ENCODE measurements around the gene NCAM1. TPM values are rescaled to one million over a fixed set of nuclear protein-coding genes. Genes with fewer than 3 reads are reported as not detected.

NCAM1 gene
- total and polyA plus RNA-seq, 2 experiments from 2014 or later = 0.76 to 1.6 TPM

DNA sequence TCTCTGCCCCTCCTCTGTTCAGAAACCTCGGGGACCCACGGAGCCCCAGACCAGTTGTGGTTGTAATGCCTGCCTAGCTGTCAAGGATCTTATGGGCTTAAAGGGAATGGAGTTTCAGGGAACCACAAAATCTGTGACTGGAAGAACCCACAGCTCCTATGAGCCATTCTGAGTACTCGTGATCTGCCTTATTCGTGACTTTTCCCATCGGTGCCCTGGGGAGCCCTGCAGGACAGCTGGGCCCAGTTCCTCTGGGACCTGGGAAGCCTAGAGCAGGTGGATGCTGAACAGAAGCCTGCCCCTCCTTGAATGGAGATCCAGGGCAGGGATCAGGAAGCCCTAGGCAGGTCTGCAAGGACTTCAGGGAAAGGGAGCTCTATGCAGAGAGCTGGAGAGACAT is 311.1 kb downstream of the NCAM1 start (continued):
- TF ChIP-seq, protein P1, sequence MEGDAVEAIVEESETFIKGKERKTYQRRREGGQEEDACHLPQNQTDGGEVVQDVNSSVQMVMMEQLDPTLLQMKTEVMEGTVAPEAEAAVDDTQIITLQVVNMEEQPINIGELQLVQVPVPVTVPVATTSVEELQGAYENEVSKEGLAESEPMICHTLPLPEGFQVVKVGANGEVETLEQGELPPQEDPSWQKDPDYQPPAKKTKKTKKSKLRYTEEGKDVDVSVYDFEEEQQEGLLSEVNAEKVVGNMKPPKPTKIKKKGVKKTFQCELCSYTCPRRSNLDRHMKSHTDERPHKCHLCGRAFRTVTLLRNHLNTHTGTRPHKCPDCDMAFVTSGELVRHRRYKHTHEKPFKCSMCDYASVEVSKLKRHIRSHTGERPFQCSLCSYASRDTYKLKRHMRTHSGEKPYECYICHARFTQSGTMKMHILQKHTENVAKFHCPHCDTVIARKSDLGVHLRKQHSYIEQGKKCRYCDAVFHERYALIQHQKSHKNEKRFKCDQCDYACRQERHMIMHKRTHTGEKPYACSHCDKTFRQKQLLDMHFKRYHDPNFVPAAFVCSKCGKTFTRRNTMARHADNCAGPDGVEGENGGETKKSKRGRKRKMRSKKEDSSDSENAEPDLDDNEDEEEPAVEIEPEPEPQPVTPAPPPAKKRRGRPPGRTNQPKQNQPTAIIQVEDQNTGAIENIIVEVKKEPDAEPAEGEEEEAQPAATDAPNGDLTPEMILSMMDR (conservative IDR thresholded peaks at IDR 0.05; ENCODE audit: low read depth in 2 of 2) = no peak
- TF ChIP-seq ZNF114 (CRISPR knock-in tag; IDR thresholded peaks at IDR 0.05) (no peak), CREB1 (CRISPR knock-in tag; IDR thresholded peaks at IDR 0.05; ENCODE audit: low read depth) (no peak)
- TF ChIP-seq, protein P2, sequence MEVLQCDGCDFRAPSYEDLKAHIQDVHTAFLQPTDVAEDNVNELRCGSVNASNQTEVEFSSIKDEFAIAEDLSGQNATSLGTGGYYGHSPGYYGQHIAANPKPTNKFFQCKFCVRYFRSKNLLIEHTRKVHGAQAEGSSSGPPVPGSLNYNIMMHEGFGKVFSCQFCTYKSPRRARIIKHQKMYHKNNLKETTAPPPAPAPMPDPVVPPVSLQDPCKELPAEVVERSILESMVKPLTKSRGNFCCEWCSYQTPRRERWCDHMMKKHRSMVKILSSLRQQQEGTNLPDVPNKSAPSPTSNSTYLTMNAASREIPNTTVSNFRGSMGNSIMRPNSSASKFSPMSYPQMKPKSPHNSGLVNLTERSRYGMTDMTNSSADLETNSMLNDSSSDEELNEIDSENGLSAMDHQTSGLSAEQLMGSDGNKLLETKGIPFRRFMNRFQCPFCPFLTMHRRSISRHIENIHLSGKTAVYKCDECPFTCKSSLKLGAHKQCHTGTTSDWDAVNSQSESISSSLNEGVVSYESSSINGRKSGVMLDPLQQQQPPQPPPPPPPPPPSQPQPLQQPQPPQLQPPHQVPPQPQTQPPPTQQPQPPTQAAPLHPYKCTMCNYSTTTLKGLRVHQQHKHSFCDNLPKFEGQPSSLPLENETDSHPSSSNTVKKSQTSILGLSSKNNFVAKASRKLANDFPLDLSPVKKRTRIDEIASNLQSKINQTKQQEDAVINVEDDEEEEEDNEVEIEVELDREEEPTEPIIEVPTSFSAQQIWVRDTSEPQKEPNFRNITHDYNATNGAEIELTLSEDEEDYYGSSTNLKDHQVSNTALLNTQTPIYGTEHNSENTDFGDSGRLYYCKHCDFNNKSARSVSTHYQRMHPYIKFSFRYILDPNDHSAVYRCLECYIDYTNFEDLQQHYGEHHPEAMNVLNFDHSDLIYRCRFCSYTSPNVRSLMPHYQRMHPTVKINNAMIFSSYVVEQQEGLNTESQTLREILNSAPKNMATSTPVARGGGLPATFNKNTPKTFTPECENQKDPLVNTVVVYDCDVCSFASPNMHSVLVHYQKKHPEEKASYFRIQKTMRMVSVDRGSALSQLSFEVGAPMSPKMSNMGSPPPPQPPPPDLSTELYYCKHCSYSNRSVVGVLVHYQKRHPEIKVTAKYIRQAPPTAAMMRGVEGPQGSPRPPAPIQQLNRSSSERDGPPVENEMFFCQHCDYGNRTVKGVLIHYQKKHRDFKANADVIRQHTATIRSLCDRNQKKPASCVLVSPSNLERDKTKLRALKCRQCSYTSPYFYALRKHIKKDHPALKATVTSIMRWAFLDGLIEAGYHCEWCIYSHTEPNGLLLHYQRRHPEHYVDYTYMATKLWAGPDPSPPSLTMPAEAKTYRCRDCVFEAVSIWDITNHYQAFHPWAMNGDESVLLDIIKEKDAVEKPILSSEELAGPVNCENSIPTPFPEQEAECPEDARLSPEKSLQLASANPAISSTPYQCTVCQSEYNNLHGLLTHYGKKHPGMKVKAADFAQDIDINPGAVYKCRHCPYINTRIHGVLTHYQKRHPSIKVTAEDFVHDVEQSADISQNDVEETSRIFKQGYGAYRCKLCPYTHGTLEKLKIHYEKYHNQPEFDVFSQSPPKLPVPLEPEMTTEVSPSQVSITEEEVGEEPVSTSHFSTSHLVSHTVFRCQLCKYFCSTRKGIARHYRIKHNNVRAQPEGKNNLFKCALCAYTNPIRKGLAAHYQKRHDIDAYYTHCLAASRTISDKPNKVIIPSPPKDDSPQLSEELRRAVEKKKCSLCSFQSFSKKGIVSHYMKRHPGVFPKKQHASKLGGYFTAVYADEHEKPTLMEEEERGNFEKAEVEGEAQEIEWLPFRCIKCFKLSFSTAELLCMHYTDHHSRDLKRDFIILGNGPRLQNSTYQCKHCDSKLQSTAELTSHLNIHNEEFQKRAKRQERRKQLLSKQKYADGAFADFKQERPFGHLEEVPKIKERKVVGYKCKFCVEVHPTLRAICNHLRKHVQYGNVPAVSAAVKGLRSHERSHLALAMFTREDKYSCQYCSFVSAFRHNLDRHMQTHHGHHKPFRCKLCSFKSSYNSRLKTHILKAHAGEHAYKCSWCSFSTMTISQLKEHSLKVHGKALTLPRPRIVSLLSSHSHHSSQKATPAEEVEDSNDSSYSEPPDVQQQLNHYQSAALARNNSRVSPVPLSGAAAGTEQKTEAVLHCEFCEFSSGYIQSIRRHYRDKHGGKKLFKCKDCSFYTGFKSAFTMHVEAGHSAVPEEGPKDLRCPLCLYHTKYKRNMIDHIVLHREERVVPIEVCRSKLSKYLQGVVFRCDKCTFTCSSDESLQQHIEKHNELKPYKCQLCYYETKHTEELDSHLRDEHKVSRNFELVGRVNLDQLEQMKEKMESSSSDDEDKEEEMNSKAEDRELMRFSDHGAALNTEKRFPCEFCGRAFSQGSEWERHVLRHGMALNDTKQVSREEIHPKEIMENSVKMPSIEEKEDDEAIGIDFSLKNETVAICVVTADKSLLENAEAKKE (CRISPR knock-in tag; IDR thresholded peaks at IDR 0.05) = no peak

DNA sequence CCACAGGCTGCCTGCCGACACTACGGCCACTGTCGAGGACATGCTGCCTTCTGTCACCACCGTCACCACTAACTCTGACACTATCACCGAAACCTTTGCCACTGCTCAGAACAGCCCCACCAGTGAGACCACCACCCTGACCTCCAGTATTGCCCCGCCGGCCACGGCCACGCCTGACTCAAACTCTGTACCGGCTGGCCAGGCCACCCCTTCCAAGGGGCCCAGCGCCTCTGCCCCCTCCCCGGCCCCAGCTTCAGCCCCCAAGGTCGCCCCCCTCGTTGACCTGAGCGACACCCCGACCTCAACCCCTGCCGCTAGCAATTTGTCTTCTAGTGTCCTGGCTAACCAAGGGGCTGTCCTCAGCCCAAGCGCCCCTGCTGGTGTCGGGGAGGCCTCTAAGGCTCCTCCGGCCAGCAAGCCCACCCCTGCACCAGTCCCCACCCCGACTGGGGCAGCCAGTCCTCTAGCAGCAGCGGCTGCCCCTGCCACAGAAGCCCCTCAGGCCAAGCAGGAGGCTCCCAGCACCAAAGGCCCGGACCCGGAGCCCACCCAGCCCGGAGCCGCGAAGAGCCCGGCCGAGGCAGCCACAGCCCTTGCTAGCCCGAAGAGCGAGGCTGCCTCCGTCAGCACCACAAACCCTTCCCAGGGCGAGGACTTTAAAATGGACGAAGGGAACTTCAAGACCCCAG is 311.9 kb downstream of the NCAM1 start:
- DNase-seq (ENCODE audit: low spot score) (no peak), ATAC-seq (no peak)
- no peak overlapping the region for H3K4me3 ChIP-seq
- Mint-ChIP-seq H3K27ac (0 out of 2 replicates have a peak overlapping the region, but pooled peaks have one; percentile 16), H3K4me3 (no peak overlapping the region), H3K9me3 (no peaks in the 10 kb centered on the region), H3K4me1 (peaks cover 9% of the 10 kb centered on the region), H3K27me3 (ENCODE audit: insufficient read depth, low read depth, poor library complexity) (peaks cover 6% of the 10 kb centered on the region), H3K36me3 (ENCODE audit: low read depth) (no peaks in the 10 kb centered on the region)
- no peaks in the 10 kb centered on the region for H3K4me1 ChIP-seq (ENCODE audit: insufficient read depth)
- H4K20me1 ChIP-seq (replicated peaks; ENCODE audit: insufficient read depth) = no peaks in the 10 kb centered on the region
- no peak overlapping the region for H3K4me2 ChIP-seq
- no peaks in the 10 kb centered on the region for H3K9me2 ChIP-seq (ENCODE audit: insufficient read depth)
- H3F3A ChIP-seq (replicated peaks; ENCODE audit: low read depth) = no peaks in the 10 kb centered on the region
- H3K36me3 ChIP-seq (ENCODE audit: insufficient read depth) = no peaks in the 10 kb centered on the region
- no peaks in the 10 kb centered on the region for H3K27me3 ChIP-seq (ENCODE audit: insufficient read depth)
- H3K27ac ChIP-seq (ENCODE audit: low read depth) = no peak overlapping the region
- no peak overlapping the region for H2AFZ ChIP-seq
- H3K79me2 ChIP-seq (replicated peaks; ENCODE audit: insufficient read depth) = no peaks in the 10 kb centered on the region
- no peak for TF ChIP-seq EZH2 (IDR thresholded peaks at IDR 0.05; ENCODE audit: low read depth, unreplicated experiment)
- TF ChIP-seq, protein P2 (CRISPR knock-in tag; IDR thresholded peaks at IDR 0.05) = no peak
- TF ChIP-seq JUNB (IDR thresholded peaks at IDR 0.05; ENCODE audit: unreplicated experiment) = no peak
- no peak for TF ChIP-seq NANOG (IDR thresholded peaks at IDR 0.05; ENCODE audit: borderline replicate concordance)
